Hematopoietic multipotent progenitor cell treated with erythropoietin and hydrocortisone succinate and interleukin-3 and kit ligand, for 4 days (in vitro differentiated cells): ENCODE measurements around the gene FKBP8.

Experiments
- DNase-seq: peaks from one replicate; pipeline ENCODE4 v3.0.0-alpha.2; 2015

The FKBP8 gene

DNA sequence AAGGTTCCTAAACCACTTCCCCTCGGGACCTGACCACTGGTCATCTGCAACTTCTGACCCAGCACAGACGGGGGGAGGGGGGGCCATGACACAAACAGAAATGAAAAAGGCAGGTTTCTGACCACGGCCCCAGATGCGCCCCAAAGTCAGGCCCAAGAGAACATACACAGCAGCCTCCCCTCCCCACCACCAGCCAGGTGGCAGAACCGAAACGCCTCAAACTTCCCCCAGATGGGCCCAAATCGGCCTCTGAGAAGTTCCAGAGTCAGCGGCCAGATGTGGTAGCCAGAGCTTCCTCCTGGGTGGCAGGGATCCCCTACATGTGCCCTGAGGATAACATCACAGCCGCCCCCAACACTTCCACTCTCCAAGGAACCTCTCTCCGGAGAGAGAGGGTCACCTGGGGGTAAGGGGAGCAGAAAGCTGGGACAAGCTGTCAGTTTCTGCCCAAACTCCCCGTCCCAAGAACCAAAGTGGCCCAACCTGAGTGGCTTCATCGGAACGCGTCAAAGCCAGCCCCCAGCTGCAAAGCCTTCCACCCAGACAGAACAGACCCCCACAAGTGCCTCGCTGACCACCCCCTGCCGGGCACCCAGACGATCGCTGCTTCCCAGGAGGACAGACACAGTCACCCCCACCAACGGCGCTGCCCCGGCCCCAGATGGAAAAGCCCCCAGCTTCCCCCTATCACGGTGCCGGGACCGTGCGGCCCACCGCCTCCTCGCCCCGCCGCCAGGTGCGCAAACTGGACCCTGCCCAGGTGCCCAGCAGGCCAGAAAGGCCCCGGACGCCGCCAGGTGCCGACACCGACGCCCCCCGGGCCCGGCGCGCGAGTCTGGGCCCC is 22.3 kb downstream of the FKBP8 start:
- DNase-seq, result peak; percentile 54

- peak; percentile 87 for DNase-seq
These were observed 23.2 kb downstream of the FKBP8 start for GRCh38 chr19:18519962-18520847.

DNA sequence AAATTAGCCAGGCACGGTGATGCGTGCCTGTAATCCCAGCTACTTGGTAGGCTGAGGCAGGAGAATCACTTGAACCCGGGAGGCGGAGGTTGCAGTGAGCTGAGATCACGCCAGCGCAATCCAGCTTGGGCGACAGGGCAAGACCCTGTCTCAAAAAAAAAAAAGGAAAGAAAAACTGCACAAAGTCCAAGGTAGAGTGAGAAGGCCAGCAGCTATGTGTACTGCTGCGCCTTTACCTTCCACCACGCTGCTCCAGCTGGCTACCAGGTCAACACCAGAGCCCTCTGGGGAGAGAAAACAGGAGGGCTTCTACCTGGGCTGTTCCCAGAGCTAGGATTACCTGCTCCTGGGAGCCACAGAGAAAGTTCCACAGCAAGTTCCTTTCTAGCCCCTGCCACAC is 24.7 kb downstream of the FKBP8 start:
- DNase-seq, result no peak

DNA sequence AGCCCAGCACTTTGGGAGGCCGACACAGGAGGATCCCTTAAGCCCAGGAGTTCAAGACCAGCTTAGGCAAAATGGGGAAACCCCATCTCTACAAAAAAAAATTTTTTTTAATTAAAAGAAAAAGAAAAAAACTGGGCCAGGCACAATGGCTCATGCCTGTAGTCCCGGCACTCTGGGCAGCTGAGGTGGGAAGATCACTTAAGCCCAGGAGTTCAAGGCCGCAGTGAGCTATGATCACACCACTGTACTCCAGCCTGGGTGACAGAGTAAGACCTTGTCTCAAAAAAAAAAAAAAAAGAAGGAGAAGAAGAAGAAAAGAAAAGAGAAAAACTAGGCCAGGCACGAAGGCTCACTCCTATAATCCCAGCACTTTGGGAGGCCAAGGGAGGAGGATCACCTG is 25.8 kb downstream of the FKBP8 start:
- no peak for DNase-seq

DNA sequence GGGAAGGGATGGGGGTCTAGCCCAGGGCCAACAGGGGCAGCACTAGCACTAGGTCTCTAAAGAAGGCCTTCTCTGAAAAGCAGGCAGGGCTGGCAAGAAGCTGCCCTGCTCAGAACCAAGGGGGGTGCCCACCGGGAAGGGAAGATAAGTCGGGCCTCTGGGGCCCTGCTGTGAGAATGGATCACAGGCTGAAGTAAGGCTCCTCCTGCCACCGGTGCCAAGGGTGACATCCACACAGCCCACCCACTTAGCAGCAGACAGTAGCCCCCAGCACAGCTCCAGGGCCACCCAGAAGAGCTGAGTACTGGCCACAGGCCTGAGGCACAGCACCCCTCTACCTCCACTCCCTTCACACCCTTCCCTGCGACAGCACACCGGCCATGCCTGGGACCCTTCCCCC is 27.4 kb downstream of the FKBP8 start:
- DNase-seq, result no peak

GRCh38 chr19:18514800-18515682 is 28.3 kb downstream of the FKBP8 start:
- DNase-seq, result no peak

- no peak for DNase-seq
These were observed 29.5 kb downstream of the FKBP8 start for GRCh38 chr19:18513868-18514267.

DNA sequence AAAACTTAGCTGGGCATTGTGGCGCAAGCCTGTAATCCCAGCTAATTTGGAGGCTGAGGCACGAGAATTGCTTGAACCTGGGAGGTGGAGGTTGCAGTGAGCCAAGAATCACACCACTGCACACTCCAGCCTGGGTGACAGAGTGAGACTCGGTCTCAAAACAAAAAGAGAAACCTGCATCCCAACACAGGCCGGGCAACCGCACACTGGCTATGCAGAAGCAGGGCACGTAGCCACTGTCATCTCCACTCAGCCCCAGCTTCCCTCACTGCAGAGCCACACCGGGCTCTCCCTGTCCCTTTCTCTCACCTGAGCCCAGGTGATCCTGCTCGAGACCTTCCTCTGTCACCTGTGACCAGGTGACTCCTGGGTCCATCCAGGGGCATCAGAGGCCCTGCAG is 33.2 kb downstream of the FKBP8 start:
- no peak for DNase-seq

DNA sequence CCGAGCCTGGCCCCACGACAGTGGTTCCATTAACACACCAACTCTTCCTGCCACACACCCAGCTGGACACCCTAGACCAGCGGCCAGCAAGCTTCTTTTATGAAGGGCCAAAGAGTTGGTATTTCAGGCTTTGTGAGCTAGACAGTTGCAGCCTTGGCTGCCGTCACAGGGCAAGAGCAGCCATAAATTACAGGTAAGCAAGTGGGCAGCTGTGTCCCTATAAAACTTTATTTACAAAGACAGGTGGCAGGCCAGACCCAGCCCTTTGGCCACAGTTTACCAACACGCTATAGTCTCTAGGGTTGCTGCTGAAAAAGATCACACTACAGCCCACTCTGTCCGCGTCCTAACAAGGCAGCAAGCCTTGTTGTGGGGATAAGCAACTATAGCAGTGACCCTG is 34.8 kb downstream of the FKBP8 start:
- no peak for DNase-seq

DNA sequence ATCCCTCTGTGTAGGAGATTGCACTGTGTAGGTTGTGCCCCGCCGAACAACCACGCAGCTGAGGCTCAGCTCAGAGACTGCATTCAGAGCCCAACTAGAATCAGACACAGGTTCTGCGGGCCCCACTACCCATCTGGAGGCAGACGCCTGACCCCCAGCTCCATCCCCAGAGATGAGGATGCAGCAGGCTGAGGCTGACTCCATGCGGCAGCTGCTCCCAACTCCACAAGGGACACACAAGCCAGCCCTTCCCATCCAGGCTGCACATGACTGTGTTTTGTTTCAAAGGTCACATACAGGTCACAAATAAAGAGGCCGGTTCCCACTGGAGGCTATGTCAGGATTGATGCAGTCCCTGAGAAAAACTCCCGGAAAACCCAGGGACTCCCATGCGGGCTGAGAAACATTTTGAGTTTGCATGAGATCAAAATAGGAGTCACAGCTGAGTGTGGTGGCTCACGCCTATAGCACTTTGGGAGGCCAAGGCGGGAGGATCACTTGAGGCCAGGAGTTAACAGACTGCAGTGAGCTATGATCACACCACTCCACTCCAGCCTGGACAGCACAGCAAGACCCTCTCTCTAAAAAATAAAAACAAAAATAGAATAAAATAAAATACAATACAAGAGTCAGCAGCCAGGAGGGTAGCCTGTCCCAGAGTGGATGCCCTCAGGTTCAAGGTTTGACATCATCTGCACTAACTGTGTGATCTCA is 35.5 kb downstream of the FKBP8 start:
- no peak for DNase-seq

- peak; percentile 89 for DNase-seq
These were observed 36.2 kb downstream of the FKBP8 start for GRCh38 chr19:18507021-18507726.

DNA sequence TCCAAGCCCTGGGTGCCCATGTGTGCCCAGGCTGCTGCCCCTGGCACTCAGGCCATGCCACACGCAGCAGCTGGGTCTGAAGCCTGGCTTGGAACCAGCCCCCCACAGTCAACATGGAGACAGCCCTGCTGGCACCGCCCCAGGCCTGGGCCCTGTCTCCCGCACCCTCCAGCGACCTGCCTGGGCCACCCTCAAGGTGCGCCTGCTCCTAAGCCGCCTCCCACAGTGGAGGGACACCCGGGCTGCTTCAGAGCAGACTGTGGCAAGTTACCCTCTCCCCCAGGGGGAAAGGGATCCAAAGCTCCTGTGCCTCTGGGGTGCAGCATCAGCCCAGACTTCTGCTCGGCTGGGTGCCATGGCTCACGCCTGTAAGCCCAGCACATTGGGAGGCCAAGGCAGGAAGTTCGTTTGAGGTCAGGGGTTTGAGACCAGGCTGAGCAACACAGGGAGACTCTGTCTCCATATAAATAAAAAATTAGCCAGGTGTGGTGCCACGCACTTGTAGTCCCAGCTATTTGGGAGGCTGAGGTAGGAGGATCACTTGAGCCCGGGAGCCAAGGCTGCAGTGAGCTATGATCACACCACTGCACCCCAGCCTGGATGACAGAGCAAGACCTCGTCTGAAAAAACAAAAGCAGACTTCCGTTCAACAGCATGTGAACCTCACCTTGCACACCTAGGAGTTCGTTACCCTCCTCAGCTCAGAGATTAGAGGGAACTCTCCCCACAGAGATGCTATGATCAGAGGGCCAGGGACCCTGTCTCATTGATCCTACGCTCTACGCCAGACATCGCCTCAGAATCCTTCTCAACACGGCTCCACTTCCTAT is 37.1 kb downstream of the FKBP8 start:
- peak; percentile 38 for DNase-seq

DNA sequence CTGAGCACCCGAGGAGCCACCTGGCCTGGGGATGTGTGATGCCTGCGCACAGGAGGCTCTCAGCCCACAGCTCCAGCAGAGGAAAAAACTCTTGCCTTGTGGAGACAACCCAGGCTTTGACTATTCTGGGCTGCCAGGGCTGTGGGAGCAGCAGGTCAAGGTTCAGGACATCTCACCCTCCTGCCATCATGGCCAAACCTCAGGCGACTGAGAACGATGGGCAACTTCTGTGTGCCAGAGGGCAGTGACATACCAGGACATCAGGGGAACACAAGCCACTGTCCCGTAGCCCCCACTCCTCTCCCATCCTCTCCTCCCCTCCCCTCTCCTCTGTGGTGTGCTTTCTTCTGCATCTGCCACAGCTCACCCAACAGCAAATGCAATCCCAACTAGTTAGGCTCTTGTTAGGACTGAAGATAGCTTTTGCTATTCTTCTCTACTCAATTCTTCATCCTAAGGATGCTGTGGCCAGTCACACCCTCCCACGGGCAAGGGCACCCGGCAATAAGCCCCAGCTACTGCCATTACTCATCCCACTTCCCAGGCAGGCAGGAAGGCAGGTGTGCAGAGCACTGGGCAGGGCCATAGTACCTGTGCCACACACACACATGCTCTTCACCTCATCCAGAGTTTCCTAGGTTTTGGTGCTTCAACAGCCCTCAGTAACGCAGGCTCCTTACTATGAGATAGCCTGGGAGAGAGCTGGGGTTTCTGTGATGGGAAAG is 38.3 kb downstream of the FKBP8 start:
- DNase-seq, result no peak

DNA sequence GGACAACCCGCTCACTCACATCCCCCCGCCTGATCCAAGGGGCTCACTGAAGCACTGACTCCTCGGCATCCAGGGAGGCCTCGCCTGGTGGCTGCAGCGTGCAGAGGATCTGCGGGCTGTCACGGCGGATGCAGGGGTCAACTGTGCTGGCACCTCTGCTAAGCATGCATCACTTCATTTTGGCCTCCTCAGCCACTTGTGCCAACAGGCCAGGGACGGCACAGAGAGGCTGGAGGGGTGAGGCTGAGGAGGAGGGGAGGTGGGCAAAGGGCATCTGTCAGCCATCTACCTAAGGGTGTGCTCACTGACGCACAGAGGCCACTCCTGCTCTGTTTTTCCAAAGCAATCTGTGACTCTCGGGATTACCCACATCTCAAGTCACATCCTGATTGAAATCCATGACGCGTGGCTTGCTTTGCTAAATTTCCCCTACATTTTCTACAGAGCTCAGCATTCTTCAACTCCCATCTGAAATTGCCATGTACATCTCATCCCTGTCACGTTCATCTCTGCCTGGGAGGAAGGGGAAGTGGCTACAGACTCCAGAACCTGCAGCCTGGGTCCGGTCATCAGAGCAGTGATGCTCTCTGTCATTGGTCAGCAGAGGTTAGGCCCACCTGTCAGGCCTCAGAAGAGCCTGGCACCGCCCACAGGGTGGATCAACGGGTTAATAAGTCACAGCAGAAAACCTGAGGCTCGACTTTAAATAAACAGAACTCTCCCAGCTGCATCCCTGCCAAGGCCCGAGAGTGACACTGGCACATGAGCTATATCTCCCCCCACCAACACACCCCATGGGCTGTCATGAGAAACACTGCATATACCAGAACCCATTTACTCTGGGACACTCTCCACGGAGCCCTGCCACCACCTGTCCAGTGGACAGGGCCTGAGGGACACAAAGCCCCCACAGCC is 39.1 kb downstream of the FKBP8 start:
- no peak for DNase-seq

- peak; percentile 44 for DNase-seq
These were observed 39.9 kb downstream of the FKBP8 start for GRCh38 chr19:18503337-18503970.

DNA sequence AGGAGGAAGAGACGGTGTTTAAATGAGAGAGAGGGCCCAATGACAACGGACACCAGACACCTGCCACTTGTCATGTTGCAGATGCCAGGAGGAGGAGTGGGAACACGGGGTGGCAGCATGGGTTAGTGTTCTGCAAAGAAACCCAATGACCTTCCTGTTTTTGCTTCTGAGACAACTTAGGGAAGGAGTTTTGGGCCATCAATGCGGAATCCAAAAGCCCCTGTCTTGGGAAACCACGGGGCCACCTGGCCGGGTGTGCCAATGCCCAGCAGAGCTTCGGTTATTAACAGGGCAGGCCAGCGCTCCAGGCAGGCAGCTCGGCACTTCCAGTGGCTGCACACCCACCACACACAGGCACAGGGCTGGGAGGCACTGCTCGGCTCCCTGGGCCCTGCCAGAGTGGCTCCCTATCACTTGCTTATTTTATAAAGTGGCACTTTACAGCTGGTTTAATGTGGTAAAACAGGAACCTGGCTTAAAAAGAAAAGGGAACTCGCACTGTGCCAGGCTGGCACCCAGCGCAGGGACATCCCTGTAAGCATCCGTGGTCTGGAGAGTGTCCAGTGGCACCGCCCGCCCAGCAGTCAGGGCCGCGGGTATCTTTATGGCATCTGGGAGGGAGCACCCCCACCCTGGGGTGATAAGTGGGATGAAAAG is 40.6 kb downstream of the FKBP8 start:
- peak; percentile 75 for DNase-seq

- no peak for DNase-seq
These were observed 41.1 kb downstream of the FKBP8 start for GRCh38 chr19:18502246-18502637.

DNA sequence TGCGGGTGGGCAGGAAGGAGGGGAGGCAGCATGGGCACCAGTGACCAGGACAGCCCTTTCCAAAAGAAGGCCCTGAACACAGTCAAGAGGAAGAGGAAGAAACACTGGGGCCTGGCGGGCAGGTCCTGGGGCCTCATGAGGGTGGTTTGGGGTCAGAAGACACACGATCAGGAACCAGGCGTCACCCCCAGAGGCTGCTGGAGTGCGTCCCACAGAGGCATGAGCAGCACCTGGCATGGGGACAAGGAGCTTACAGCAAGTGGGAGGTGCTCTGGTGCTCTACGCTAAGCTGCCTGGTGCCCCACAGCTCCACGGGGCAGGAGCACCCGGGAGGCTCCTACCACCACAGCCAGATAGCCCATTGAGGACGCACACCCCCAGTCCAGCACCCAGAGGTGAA is 41.5 kb downstream of the FKBP8 start:
- DNase-seq, result peak; percentile 70
